HG02610 (cell line): ENCODE measurements around the gene DNAI2.
A peak's percentile ranks its signal among the peaks of the same experiment; 100 is the strongest.
"Not testable (repeated sequence)": the region's sequence is repeated elsewhere in the genome, so short reads cannot be mapped to it uniquely, and the experiment has no call there.

Experiments used
- ATAC-seq: cut with Tn5 transposase; IDR thresholded peaks from one replicate; pipeline ENCODE4 v1.9.1; 2021; ENCODE audit warnings: mild to moderate bottlenecking, moderate library complexity; ENCODE audit not compliant: unreplicated experiment

DNAI2 gene

GRCh38 chr17:74272731-74273201, 1.3 kb upstream of the DNAI2 start:
- ATAC-seq: no peak

- no peak for ATAC-seq
Observed at GRCh38 chr17:74274709-74275340, 791 bp downstream of the DNAI2 start.

- ATAC-seq: no peak
Observed at GRCh38 chr17:74276051-74276476, 2.0 kb downstream of the DNAI2 start.

GRCh38 chr17:74276541-74277009, 2.5 kb downstream of the DNAI2 start:
- ATAC-seq: no peak

GRCh38 chr17:74277935-74278334, 3.9 kb downstream of the DNAI2 start:
- ATAC-seq: no peak

GRCh38 chr17:74279617-74280016, 5.6 kb downstream of the DNAI2 start:
- ATAC-seq: not testable (repeated sequence)

GRCh38 chr17:74280093-74280513, 6.1 kb downstream of the DNAI2 start:
- ATAC-seq: peak; percentile 43

- no peak for ATAC-seq
Observed at GRCh38 chr17:74281799-74282198, 7.8 kb downstream of the DNAI2 start.

- ATAC-seq: not testable (repeated sequence)
Observed at GRCh38 chr17:74282274-74282586, 8.2 kb downstream of the DNAI2 start.

GRCh38 chr17:74282587-74283370, 8.7 kb downstream of the DNAI2 start:
- peak; percentile 40 for ATAC-seq

GRCh38 chr17:74283371-74283673, 9.3 kb downstream of the DNAI2 start:
- ATAC-seq: no peak

GRCh38 chr17:74287031-74287602, 13.1 kb downstream of the DNAI2 start:
- ATAC-seq: no peak

GRCh38 chr17:74288785-74289184, 14.8 kb downstream of the DNAI2 start:
- ATAC-seq: peak; percentile 76

- ATAC-seq: no peak
Observed at GRCh38 chr17:74289688-74290087, 15.7 kb downstream of the DNAI2 start.

- no peak for ATAC-seq
Observed at GRCh38 chr17:74290340-74290739, 16.3 kb downstream of the DNAI2 start.

- ATAC-seq: no peak
Observed at GRCh38 chr17:74292495-74292894, 18.5 kb downstream of the DNAI2 start.

GRCh38 chr17:74295625-74296547, 21.9 kb downstream of the DNAI2 start:
- peak; percentile 38 for ATAC-seq

GRCh38 chr17:74296548-74296936, 22.5 kb downstream of the DNAI2 start:
- ATAC-seq: no peak

GRCh38 chr17:74297941-74298340, 23.9 kb downstream of the DNAI2 start:
- no peak for ATAC-seq

GRCh38 chr17:74298778-74299177, 24.7 kb downstream of the DNAI2 start:
- no peak for ATAC-seq
